ENCODE data around the gene ZMIZ1.
A peak's percentile ranks its signal among the peaks of the same experiment; 100 is the strongest.

ZMIZ1 gene

GRCh38 chr10:79345241-79346011 lies 276.7 kb downstream of the ZMIZ1 start:
- peak overlapping the region; percentile 28 for H4K91ac ChIP-seq (ENCODE audit: low read length)
- H3K4me3 ChIP-seq (ENCODE audit: insufficient read depth in 1 of 2, low read depth in 1 of 2, low read length in 2 of 2), result no peak overlapping the region
- no peak overlapping the region for H3K18ac ChIP-seq (ENCODE audit: low read depth in 1 of 2, low read length in 2 of 2)
- no peak overlapping the region for H3K23ac ChIP-seq (ENCODE audit: low read length in 2 of 2)
- H3K9ac ChIP-seq (ENCODE audit: low read length), result no peak overlapping the region
- H2AK5ac ChIP-seq (ENCODE audit: low read length, severe bottlenecking), result no peak overlapping the region
- H3K79me1 ChIP-seq (replicated peaks; ENCODE audit: low read length, poor library complexity, severe bottlenecking), result peaks cover 18% of the 10 kb centered on the region
- no peak overlapping the region for H3K4me2 ChIP-seq (ENCODE audit: low read length, poor library complexity, severe bottlenecking)
- H3K9me3 ChIP-seq (ENCODE audit: control insufficient read depth, low read length), result no peaks in the 10 kb centered on the region
- no peak overlapping the region for H2BK15ac ChIP-seq (ENCODE audit: low read depth, poor library complexity, severe bottlenecking)
- H3K36me3 ChIP-seq (ENCODE audit: control insufficient read depth in 1 of 2, insufficient read depth in 2 of 2, low read depth in 1 of 2, low read length in 2 of 2), result peaks cover 17 to 18% of the 10 kb centered on the region in 2 experiments
- H2AFZ ChIP-seq (ENCODE audit: low read depth, low read length), result no peak overlapping the region
- H3K27ac ChIP-seq (ENCODE audit: low read length, poor library complexity, severe bottlenecking), result no peak overlapping the region
- H3K4ac ChIP-seq (ENCODE audit: low read depth in 1 of 2, low read length in 2 of 2), result peak overlapping the region in 1 of 2 experiments; percentile 36
- DNase-seq, result no peak
- H3K4me1 ChIP-seq (ENCODE audit: control insufficient read depth, insufficient read depth, low read depth, low read length), result peaks cover 36% of the 10 kb centered on the region
- H4K8ac ChIP-seq (ENCODE audit: low read length), result no peak overlapping the region
- H2BK12ac ChIP-seq (ENCODE audit: low read length in 2 of 2), result peak overlapping the region; percentile 32 to 41
- H3K27me3 ChIP-seq (ENCODE audit: control insufficient read depth in 1 of 2, insufficient read depth in 1 of 2, low read length in 2 of 2), result no peaks in the 10 kb centered on the region
- no peak overlapping the region for H3K14ac ChIP-seq (ENCODE audit: low read length in 2 of 2)
- no peak overlapping the region for H2BK5ac ChIP-seq (ENCODE audit: low read depth, low read length, poor library complexity, severe bottlenecking)
- 86% methylated on average over 4 of the region's 5 CpGs for WGBS
- no peak overlapping the region for H2BK120ac ChIP-seq (ENCODE audit: low read depth, low read length)

- DNase-seq, result no peak
- Histone ChIP-seq H4K8ac (ENCODE audit: low read length) (no peak overlapping the region), H2AFZ (ENCODE audit: low read depth, low read length) (no peak overlapping the region), H3K79me1 (replicated peaks; ENCODE audit: low read length, poor library complexity, severe bottlenecking) (peaks cover 23% of the 10 kb centered on the region), H3K27ac (ENCODE audit: low read length, poor library complexity, severe bottlenecking) (no peak overlapping the region), H3K14ac (ENCODE audit: low read length in 2 of 2) (no peak overlapping the region), H2AK5ac (ENCODE audit: low read length, severe bottlenecking) (no peak overlapping the region), H3K4me1 (ENCODE audit: control insufficient read depth, insufficient read depth, low read depth, low read length) (peaks cover 37% of the 10 kb centered on the region), H3K4me2 (ENCODE audit: low read length, poor library complexity, severe bottlenecking) (no peak overlapping the region), H2BK120ac (ENCODE audit: low read depth, low read length) (no peak overlapping the region), H3K36me3 (ENCODE audit: control insufficient read depth in 1 of 2, insufficient read depth in 2 of 2, low read depth in 1 of 2, low read length in 2 of 2) (peaks cover 23 to 24% of the 10 kb centered on the region in 2 experiments), H2BK5ac (ENCODE audit: low read depth, low read length, poor library complexity, severe bottlenecking) (no peak overlapping the region), H3K4ac (ENCODE audit: low read depth in 1 of 2, low read length in 2 of 2) (peak overlapping the region in 1 of 2 experiments; percentile 36), H3K23ac (ENCODE audit: low read length in 2 of 2) (no peak overlapping the region), H4K91ac (ENCODE audit: low read length) (peak overlapping the region; percentile 28), H3K4me3 (ENCODE audit: insufficient read depth in 1 of 2, low read depth in 1 of 2, low read length in 2 of 2) (no peak overlapping the region), H2BK12ac (ENCODE audit: low read length in 2 of 2) (peak overlapping the region; percentile 22 to 41), H2BK15ac (ENCODE audit: low read depth, poor library complexity, severe bottlenecking) (no peak overlapping the region), H3K9me3 (ENCODE audit: control insufficient read depth, low read length) (no peaks in the 10 kb centered on the region), H3K18ac (ENCODE audit: low read depth in 1 of 2, low read length in 2 of 2) (no peak overlapping the region), H3K27me3 (ENCODE audit: control insufficient read depth in 1 of 2, insufficient read depth in 1 of 2, low read length in 2 of 2) (no peaks in the 10 kb centered on the region), H3K9ac (ENCODE audit: low read length) (no peak overlapping the region)
- WGBS, result 94% methylated on average over 2 of the region's 2 CpGs
Measured at GRCh38 chr10:79346012-79346340, 277.2 kb downstream of the ZMIZ1 start.

- Histone ChIP-seq H2AFZ (ENCODE audit: low read depth, low read length) (peak overlapping the region; percentile 34), H3K9ac (ENCODE audit: low read length) (peak overlapping the region; percentile 96), H3K4ac (ENCODE audit: low read depth in 1 of 2, low read length in 2 of 2) (no peak overlapping the region), H2BK12ac (ENCODE audit: low read length in 2 of 2) (peak overlapping the region in 1 of 2 experiments; percentile 89), H3K4me2 (ENCODE audit: low read length, poor library complexity, severe bottlenecking) (no peak overlapping the region), H3K4me1 (ENCODE audit: control insufficient read depth, insufficient read depth, low read depth, low read length) (peaks cover 37% of the 10 kb centered on the region), H2BK15ac (ENCODE audit: low read depth, poor library complexity, severe bottlenecking) (peak overlapping the region; percentile 15), H3K36me3 (ENCODE audit: control insufficient read depth in 1 of 2, insufficient read depth in 2 of 2, low read depth in 1 of 2, low read length in 2 of 2) (peaks cover 28 to 30% of the 10 kb centered on the region in 2 experiments), H4K91ac (ENCODE audit: low read length) (no peak overlapping the region), H3K9me3 (ENCODE audit: control insufficient read depth, low read length) (no peaks in the 10 kb centered on the region), H2AK5ac (ENCODE audit: low read length, severe bottlenecking) (peak overlapping the region; percentile 11), H3K23ac (ENCODE audit: low read length in 2 of 2) (no peak overlapping the region), H3K4me3 (ENCODE audit: insufficient read depth in 1 of 2, low read depth in 1 of 2, low read length in 2 of 2) (no peak overlapping the region), H3K79me1 (replicated peaks; ENCODE audit: low read length, poor library complexity, severe bottlenecking) (peaks cover 27% of the 10 kb centered on the region), H3K27me3 (ENCODE audit: control insufficient read depth in 1 of 2, insufficient read depth in 1 of 2, low read length in 2 of 2) (no peaks in the 10 kb centered on the region), H3K14ac (ENCODE audit: low read length in 2 of 2) (no peak overlapping the region), H4K8ac (ENCODE audit: low read length) (no peak overlapping the region), H3K18ac (ENCODE audit: low read depth in 1 of 2, low read length in 2 of 2) (peak overlapping the region in 1 of 2 experiments; percentile 4), H2BK120ac (ENCODE audit: low read depth, low read length) (no peak overlapping the region), H2BK5ac (ENCODE audit: low read depth, low read length, poor library complexity, severe bottlenecking) (no peak overlapping the region), H3K27ac (ENCODE audit: low read length, poor library complexity, severe bottlenecking) (no peak overlapping the region)
- 61% methylated on average over 10 of the region's 12 CpGs for WGBS
- DNase-seq, result no peak
Measured at GRCh38 chr10:79346388-79347225, 277.8 kb downstream of the ZMIZ1 start.

Measured in mesenchymal stem cell (in vitro differentiated cells and primary cell).